ENCODE measurements around the gene TMEM97. TPM values are rescaled to one million over a fixed set of nuclear protein-coding genes. Genes with fewer than 3 reads are reported as not detected.

The TMEM97 gene
- total RNA-seq, 1 donor from 2014 or later = 170 TPM

DNA sequence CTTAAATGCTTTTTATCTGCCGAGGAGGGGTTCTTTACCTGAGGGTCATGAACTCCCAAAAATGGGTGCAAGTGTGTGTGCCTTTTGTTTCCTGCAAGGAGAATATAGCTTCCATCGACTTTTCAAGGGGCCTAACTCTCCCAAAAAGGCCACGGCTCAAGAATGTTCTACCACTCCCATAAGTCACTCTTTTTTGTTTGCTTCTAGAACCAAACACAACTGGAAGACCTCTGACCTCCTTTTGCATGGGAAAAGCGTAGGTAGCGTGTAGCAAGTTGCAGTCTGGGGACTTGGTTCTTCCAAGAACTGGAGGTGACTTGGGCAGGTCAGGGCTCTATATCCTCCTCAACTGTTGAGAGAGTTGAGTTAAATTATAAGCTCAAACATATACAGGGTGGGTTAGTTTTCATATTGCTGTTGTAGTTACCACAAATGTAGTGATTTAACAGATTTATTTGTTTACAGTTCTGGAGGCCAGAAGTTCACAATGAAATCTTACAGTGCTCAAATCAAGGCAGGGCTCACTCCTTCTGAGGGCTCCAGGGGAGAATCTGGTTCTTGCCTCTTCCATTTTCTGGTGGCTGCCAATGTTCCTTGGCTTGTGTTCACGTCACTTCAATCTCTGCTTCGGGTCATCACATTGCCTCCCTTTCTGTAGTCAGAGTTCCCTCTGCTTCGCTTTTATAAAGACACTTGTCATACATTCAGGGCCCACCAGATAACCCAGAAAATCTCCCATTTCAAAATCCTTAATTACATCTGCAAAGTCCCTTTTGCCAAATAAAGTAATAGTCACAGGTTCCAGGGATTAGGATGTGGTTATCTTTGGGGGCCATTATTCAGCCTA is 1.4 kb downstream of the TMEM97 start:
- no peak for DNase-seq
- Mint-ChIP-seq H3K27ac (ENCODE audit: unreplicated experiment) (peak overlapping the region; percentile 96), H3K36me3 (ENCODE audit: unreplicated experiment) (no peaks in the 10 kb centered on the region), H3K4me1 (ENCODE audit: low read depth, unreplicated experiment) (peaks cover 36% of the 10 kb centered on the region), H3K4me3 (ENCODE audit: unreplicated experiment) (peak overlapping the region; percentile 83), H3K9me3 (ENCODE audit: unreplicated experiment) (peaks cover 12% of the 10 kb centered on the region), H3K27me3 (ENCODE audit: unreplicated experiment) (peaks cover 20% of the 10 kb centered on the region)
- TF ChIP-seq, protein P1, sequence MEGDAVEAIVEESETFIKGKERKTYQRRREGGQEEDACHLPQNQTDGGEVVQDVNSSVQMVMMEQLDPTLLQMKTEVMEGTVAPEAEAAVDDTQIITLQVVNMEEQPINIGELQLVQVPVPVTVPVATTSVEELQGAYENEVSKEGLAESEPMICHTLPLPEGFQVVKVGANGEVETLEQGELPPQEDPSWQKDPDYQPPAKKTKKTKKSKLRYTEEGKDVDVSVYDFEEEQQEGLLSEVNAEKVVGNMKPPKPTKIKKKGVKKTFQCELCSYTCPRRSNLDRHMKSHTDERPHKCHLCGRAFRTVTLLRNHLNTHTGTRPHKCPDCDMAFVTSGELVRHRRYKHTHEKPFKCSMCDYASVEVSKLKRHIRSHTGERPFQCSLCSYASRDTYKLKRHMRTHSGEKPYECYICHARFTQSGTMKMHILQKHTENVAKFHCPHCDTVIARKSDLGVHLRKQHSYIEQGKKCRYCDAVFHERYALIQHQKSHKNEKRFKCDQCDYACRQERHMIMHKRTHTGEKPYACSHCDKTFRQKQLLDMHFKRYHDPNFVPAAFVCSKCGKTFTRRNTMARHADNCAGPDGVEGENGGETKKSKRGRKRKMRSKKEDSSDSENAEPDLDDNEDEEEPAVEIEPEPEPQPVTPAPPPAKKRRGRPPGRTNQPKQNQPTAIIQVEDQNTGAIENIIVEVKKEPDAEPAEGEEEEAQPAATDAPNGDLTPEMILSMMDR (IDR thresholded peaks at IDR 0.05; ENCODE audit: partially characterized antibody, unreplicated experiment) = no peak

DNA sequence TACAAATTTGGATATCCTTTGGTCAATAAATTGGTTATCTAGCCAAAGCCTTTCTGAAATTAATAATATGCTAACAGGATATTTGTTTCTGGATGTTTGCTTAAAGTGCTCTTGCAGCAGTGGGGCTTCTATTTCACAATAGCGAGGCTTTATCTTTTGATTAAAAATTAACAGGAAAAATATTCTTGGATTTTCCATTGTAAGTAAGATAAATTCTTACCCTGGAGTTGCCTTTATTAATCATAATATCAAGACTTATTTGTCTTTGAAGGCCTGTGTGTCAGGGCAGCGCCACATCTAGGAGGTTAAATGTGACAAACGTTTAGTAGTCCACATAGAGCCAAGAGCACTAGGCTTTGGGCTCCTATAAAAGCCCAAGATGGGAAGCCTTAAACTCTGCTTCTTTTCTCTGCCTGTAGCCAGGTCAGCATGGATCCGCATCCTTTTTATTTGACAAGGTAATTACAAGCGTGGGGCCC is 5.3 kb downstream of the TMEM97 start:
- Mint-ChIP-seq H3K36me3 (ENCODE audit: unreplicated experiment) (no peaks in the 10 kb centered on the region), H3K27ac (ENCODE audit: unreplicated experiment) (peak overlapping the region; percentile 94)
- no peak for DNase-seq

DNA sequence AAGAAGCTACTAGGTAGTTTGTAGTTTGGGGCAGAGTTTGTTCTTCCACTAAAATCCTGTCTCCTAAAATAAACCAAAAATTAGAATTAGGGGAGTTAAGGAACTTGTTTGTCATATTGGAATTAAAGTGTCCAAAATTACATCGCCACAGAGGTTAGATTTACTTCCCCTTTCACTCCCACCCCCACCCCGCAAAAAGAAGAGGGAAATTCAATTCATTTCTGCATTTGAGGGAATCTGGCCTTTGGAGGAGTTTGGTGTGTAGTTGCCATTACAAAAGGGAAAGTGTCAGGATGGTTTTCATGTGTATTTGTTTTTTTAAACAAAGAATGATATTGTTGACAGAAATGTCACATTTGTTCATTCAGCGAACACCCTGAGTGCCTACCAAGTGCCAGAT is 5.8 kb downstream of the TMEM97 start:
- TF ChIP-seq, protein P1 (IDR thresholded peaks at IDR 0.05; ENCODE audit: partially characterized antibody, unreplicated experiment) = no peak
- Mint-ChIP-seq H3K9me3 (ENCODE audit: unreplicated experiment) (peaks cover 3% of the 10 kb centered on the region), H3K4me1 (ENCODE audit: low read depth, unreplicated experiment) (peaks cover 40% of the 10 kb centered on the region), H3K27me3 (ENCODE audit: unreplicated experiment) (peaks cover 5% of the 10 kb centered on the region), H3K4me3 (ENCODE audit: unreplicated experiment) (peak overlapping the region; percentile 83), H3K27ac (ENCODE audit: unreplicated experiment) (peak overlapping the region; percentile 94), H3K36me3 (ENCODE audit: unreplicated experiment) (no peaks in the 10 kb centered on the region)
- no peak for DNase-seq

More for the DNA sequence above, 5.3 kb downstream of the TMEM97 start:
- H3K4me1 Mint-ChIP-seq (ENCODE audit: low read depth, unreplicated experiment) = peaks cover 40% of the 10 kb centered on the region
- TF ChIP-seq, protein P1 (IDR thresholded peaks at IDR 0.05; ENCODE audit: partially characterized antibody, unreplicated experiment) = no peak
- H3K9me3 Mint-ChIP-seq (ENCODE audit: unreplicated experiment) = peaks cover 7% of the 10 kb centered on the region
- peak overlapping the region; percentile 83 for H3K4me3 Mint-ChIP-seq (ENCODE audit: unreplicated experiment)
- H3K27me3 Mint-ChIP-seq (ENCODE audit: unreplicated experiment) = peaks cover 9% of the 10 kb centered on the region

DNA sequence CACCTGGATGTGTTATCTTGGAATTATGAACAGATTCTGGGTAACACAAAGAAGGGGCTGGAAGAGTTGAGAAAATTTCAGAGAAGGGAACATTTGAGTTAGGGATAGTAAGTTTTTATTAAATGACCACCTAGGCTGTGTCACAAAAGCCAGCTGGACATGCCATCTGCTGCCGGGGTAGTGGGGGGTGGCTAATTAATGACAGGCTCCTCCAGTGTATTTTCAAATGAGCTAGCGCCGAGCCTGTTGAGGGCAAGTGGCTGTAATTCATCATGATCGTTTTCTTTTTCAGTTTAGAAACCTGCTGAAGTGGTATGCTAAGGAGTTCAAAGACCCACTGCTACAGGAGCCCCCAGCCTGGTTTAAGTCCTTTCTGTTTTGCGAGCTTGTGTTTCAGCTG is 6.2 kb downstream of the TMEM97 start:
- H3K4me1 Mint-ChIP-seq (ENCODE audit: low read depth, unreplicated experiment) = peaks cover 40% of the 10 kb centered on the region

More for the DNA sequence above, 6.2 kb downstream of the TMEM97 start:
- Mint-ChIP-seq H3K27ac (ENCODE audit: unreplicated experiment) (peak overlapping the region; percentile 94), H3K36me3 (ENCODE audit: unreplicated experiment) (no peaks in the 10 kb centered on the region), H3K9me3 (ENCODE audit: unreplicated experiment) (peaks cover 3% of the 10 kb centered on the region), H3K27me3 (ENCODE audit: unreplicated experiment) (peaks cover 5% of the 10 kb centered on the region), H3K4me3 (ENCODE audit: unreplicated experiment) (peak overlapping the region; percentile 83)
- DNase-seq = peak; percentile 44
- TF ChIP-seq, protein P1 (IDR thresholded peaks at IDR 0.05; ENCODE audit: partially characterized antibody, unreplicated experiment) = no peak

Measured in glutamatergic neuron (in vitro differentiated cells).